GM13976 (cell line): ENCODE results near the gene NEURL2.
"Not testable (repeated sequence)": the region's sequence is repeated elsewhere in the genome, so short reads cannot be mapped to it uniquely, and the experiment has no call there.

Experiments
- DNase-seq: peaks from one replicate; pipeline ENCODE4 v3.0.0; 2012; ENCODE audit warnings: low spot score
- CTCF ChIP-seq: IDR thresholded peaks from 2 replicates; pipeline ENCODE4 v1.5.1; 2012; ENCODE audit warnings: borderline replicate concordance, mild to moderate bottlenecking; ENCODE audit not compliant: insufficient read depth; ENCODE audit errors: extremely low read depth, missing control alignments, control extremely low read depth
- in situ Hi-C: fragments of 300-500 bp; cut with MboI; formaldehyde crosslinking; loops from one replicate; pipeline ENCODE4 v1.12.0; 2022; ENCODE audit warnings: low sequenced_read_pairs, mixed read lengths, inconsistent platforms; ENCODE audit not compliant: unreplicated experiment

Gene NEURL2

GRCh38 chr20:45904583-45905504 lies 13.8 kb upstream of the NEURL2 start:
- in situ Hi-C loops: no loop called here
- no peak for DNase-seq
- TF ChIP-seq CTCF: no peak

- in situ Hi-C loops: no loop called here
- TF ChIP-seq CTCF: no peak
- DNase-seq: no peak
These were observed 11.2 kb upstream of the NEURL2 start for GRCh38 chr20:45902199-45902701.

- in situ Hi-C loops, DNase-seq: not testable (repeated sequence)
These were observed 10.3 kb upstream of the NEURL2 start for GRCh38 chr20:45901332-45901731.

DNA sequence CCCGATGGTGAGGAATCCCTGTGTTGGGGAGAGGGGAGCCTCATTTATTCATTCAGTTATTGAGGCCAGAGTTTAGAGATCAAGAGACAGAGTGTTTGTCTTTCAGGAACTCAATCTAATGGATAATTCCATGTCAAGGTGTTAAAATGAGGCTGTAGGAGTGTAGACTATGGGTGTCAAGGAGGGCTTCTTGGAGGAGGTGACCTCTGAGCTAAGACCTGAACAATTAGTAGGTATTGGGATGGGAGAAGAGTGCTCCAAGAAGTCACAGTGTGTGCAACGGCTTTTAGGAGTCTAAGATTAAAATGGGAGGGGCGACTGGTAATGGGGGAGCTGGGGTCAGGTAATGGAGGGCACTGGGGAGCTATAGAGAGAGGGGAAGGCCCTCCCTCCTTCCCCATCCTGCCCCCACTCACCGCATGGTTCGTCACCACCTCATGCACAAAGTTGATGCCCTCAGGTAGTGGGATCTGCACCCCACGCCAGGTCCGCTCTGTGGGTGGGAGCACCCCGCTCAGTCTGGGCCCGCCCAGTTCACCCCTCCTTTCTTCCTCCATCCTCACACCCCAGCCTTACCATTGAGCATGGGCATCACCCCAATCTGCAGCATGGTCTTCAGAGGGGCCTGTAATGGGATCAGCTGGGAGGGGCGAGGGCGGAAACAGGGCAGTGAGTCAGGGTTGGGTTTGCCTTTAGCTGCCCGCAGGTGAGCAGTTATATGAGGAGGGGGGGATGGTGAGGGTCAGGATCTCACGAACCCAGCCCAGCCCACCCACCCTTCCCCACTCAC lies 8.2 kb upstream of the NEURL2 start:
- no peak for DNase-seq
- no peak for TF ChIP-seq CTCF
- in situ Hi-C loops: no loop called here

GRCh38 chr20:45898285-45898684 lies 7.3 kb upstream of the NEURL2 start:
- in situ Hi-C loops: no loop called here
- DNase-seq: no peak
- TF ChIP-seq CTCF: no peak

- DNase-seq: no peak
- in situ Hi-C loops: no loop called here
- no peak for TF ChIP-seq CTCF
These were observed 6.7 kb upstream of the NEURL2 start for GRCh38 chr20:45897692-45898091.

DNA sequence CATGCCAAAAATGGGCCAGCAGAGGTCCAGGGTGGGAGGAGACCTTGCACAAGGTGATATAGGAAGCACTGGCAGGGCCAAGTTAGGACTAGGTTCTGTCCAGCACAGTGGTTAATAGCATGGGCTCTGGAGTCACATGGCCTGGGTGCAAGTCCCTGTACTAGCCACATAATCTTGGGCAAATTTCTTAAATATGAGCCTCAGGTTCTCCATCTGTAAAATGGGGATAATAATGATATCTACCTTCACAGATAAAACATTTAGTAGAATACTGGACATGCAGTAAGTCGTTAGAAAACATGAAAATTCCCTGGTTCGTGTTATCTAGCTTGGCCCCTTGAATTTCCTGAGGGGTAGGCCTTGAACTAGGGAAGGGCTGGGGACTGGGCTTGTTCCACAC lies 6.3 kb upstream of the NEURL2 start:
- DNase-seq: no peak
- no peak for TF ChIP-seq CTCF
- in situ Hi-C loops: no loop called here
